Caco-2 (cell line): ENCODE data around the gene CDK9. TPM values are rescaled to one million over a fixed set of nuclear protein-coding genes. Genes with fewer than 3 reads are reported as not detected.
"Not testable (repeated sequence)": the region's sequence is repeated elsewhere in the genome, so short reads cannot be mapped to it uniquely, and the experiment has no call there.

Experiments
- BruUV-seq: library from RNA; stranded (reverse); fragments of 400-500 nt; replicated peaks from 2 replicates; lab custom pipeline; 2021; lab: Mats Ljungman, UMichigan
- CTCF ChIA-PET: fragments of 300-600 bp; sonication (Branson Sonifier 250); formaldehyde crosslinking; loops from one replicate; lab custom pipeline; 2022; ENCODE audit warnings: antibody characterized with exemption; lab: Charles Lee
- POLR2A ChIA-PET: fragments of 300-600 bp; sonication (Branson Sonifier 250); formaldehyde crosslinking; loops from one replicate; lab custom pipeline; 2022; ENCODE audit warnings: antibody characterized with exemption; lab: Charles Lee
- DNase-seq, 2 experiments: peaks; one replicate each; pipeline versions ENCODE4 v3.0.0 to v3.0.0-alpha.2; 2020 to 2022
- H3K27me3 ChIP-seq: replicated peaks from 2 replicates; pipeline ENCODE4 v1.6.0; 2011; ENCODE audit warnings: low read length; ENCODE audit not compliant: control insufficient read depth, insufficient read depth
- H3K36me3 ChIP-seq: 2 replicates; pipeline ENCODE4 v1.5.1; 2011; ENCODE audit warnings: low read length; ENCODE audit not compliant: control insufficient read depth, insufficient read depth
- H3K4me1 ChIP-seq: fragments of 250-450 bp; sonication (Bioruptor Pico); 2 replicates; pipeline ENCODE4 v1.5.1; 2020; ENCODE audit warnings: mild to moderate bottlenecking
- H3K4me3 ChIP-seq: 2 replicates; pipeline ENCODE4 v1.5.1; 2011; ENCODE audit warnings: low read depth, mild to moderate bottlenecking, control low read depth, low read length
- H3K9me3 ChIP-seq: fragments of 250-450 bp; sonication (Bioruptor Pico); 2 replicates; pipeline ENCODE4 v1.5.1; 2020; ENCODE audit warnings: mild to moderate bottlenecking, moderate library complexity
- H3K27ac Mint-ChIP-seq: one replicate; pipeline ENCODE4 v1.8.0; 2022; ENCODE audit warnings: mixed read lengths; ENCODE audit not compliant: unreplicated experiment
- H3K27me3 Mint-ChIP-seq: one replicate; pipeline ENCODE4 v1.8.0; 2022; ENCODE audit warnings: mixed read lengths; ENCODE audit not compliant: insufficient read depth, unreplicated experiment
- H3K36me3 Mint-ChIP-seq: one replicate; pipeline ENCODE4 v1.8.0; 2022; ENCODE audit warnings: mild to moderate bottlenecking, mixed read lengths; ENCODE audit not compliant: insufficient read depth, unreplicated experiment
- H3K4me1 Mint-ChIP-seq: one replicate; pipeline ENCODE4 v1.8.0; 2022; ENCODE audit warnings: low read depth, mixed read lengths; ENCODE audit not compliant: unreplicated experiment
- H3K4me3 Mint-ChIP-seq: one replicate; pipeline ENCODE4 v1.8.0; 2022; ENCODE audit warnings: mild to moderate bottlenecking, moderate library complexity, mixed read lengths; ENCODE audit not compliant: unreplicated experiment
- H3K9me3 Mint-ChIP-seq: one replicate; pipeline ENCODE4 v1.8.0; 2022; ENCODE audit warnings: mixed read lengths; ENCODE audit not compliant: unreplicated experiment
- intact Hi-C: fragments of 100-400 bp; cut with micrococcal nuclease; formaldehyde crosslinking; loops from one replicate; pipeline ENCODE4 v1.10.0; 2022; ENCODE audit not compliant: unreplicated experiment
- total RNA-seq: library from RNA; stranded (reverse); gene quantifications from 2 replicates; pipeline ENCODE4 v1.2.3, GENCODE V29; 2022
- TF ChIP-seq, protein P1 (sequence below), 2 experiments: fragments of 200-600 bp in 1 of 2; IDR thresholded peaks; 1 replicate in 1 of 2; 2 replicates in 1 of 2; pipeline versions ENCODE4 v1.5.1 to v1.8.0; 2011 to 2022; ENCODE audit warnings: antibody characterized with exemption in 1 of 2, control low read depth in 1 of 2, inconsistent platforms in 1 of 2, low read depth in 1 of 2, low read length in 1 of 2, mild to moderate bottlenecking in 1 of 2, moderate library complexity in 1 of 2; ENCODE audit not compliant: insufficient read depth in 1 of 2, severe bottlenecking in 1 of 2, unreplicated experiment in 1 of 2

CDK9 gene
- total RNA-seq, 1 experiment from 2014 or later, result 48.2 TPM

DNA sequence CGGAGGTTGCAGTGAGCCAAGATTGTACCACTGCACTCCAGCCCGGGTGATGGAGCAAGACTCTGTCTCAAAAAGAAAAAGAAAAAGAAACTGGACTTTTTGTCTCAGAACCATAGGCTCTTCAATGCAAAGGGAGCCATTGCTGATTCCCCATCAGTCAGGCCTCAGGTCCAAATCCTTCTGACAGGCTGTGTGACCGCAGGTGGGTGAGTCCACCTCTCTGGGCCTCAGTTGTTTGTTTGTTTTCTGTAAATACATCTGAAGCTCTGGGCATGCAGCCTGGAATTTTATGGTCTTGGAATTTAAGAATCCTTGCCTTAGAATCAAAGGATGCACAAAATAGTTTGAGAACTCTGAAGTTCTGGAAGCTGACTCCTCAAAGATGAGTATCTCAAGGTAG, 29.6 kb upstream of the CDK9 start:
- Mint-ChIP-seq H3K27me3 (peaks cover 18% of the 10 kb centered on the region), H3K27ac (no peak overlapping the region), H3K4me1 (no peaks in the 10 kb centered on the region), H3K4me3 (no peak overlapping the region), H3K9me3 (no peaks in the 10 kb centered on the region), H3K36me3 (peaks cover 5% of the 10 kb centered on the region)
- ChIA-PET CTCF (interaction anchor here (0.5 kb wide), 1 partner anchor 19 kb away, joined by 4 read pairs; no protein-coding TSS in a partner anchor), POLR2A (interaction anchor here (0.7 kb wide), 1 partner anchor 15 kb away, joined by 5 read pairs; no protein-coding TSS in a partner anchor)
- Histone ChIP-seq H3K9me3 (no peaks in the 10 kb centered on the region), H3K27me3 (peaks cover 2% of the 10 kb centered on the region), H3K4me3 (no peak overlapping the region), H3K36me3 (no peaks in the 10 kb centered on the region), H3K4me1 (0 out of 2 replicates have a peak, but pooled peaks cover 3% of the 10 kb centered on the region)
- BruUV-seq, result no TSS peak
- intact Hi-C loops, result no loop called here
- no peak for DNase-seq
- TF ChIP-seq, protein P1, sequence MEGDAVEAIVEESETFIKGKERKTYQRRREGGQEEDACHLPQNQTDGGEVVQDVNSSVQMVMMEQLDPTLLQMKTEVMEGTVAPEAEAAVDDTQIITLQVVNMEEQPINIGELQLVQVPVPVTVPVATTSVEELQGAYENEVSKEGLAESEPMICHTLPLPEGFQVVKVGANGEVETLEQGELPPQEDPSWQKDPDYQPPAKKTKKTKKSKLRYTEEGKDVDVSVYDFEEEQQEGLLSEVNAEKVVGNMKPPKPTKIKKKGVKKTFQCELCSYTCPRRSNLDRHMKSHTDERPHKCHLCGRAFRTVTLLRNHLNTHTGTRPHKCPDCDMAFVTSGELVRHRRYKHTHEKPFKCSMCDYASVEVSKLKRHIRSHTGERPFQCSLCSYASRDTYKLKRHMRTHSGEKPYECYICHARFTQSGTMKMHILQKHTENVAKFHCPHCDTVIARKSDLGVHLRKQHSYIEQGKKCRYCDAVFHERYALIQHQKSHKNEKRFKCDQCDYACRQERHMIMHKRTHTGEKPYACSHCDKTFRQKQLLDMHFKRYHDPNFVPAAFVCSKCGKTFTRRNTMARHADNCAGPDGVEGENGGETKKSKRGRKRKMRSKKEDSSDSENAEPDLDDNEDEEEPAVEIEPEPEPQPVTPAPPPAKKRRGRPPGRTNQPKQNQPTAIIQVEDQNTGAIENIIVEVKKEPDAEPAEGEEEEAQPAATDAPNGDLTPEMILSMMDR (IDR thresholded peaks at IDR 0.05; ENCODE audit: insufficient read depth in 1 of 2, low read depth in 1 of 2, low read length in 1 of 2, severe bottlenecking in 1 of 2, unreplicated experiment in 1 of 2), result no peak

DNA sequence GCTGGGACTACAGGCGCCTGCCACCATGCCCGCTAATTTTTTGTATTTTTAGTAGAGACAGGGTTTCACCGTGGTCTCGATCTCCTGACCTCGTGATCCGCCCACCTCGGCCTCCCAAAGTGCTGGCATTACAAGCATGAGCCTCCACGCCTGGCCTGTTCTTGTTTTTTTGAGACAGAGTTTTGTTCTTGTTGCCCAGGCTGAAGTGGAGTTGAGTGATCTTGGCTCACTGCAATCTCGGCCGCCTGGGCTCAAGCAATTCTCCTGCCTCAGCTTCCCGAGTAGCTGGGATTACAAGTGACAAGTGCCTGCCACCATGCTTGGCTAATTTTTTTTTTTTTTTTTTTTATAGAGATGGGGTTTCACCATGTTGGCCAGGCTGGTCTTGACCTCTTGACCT, 29.1 kb upstream of the CDK9 start:
- H3K4me1 Mint-ChIP-seq, H3K9me3 ChIP-seq, H3K36me3 Mint-ChIP-seq, H3K36me3 ChIP-seq, H3K4me3 ChIP-seq, H3K27ac Mint-ChIP-seq, DNase-seq, H3K4me1 ChIP-seq, BruUV-seq, POLR2A ChIA-PET, intact Hi-C loops, H3K9me3 Mint-ChIP-seq, H3K27me3 ChIP-seq, H3K4me3 Mint-ChIP-seq: not testable (repeated sequence)
- CTCF ChIA-PET, result interaction anchor here (0.5 to 0.6 kb wide), 2 partner anchors 19 to 113 kb away, joined by 4 read pairs; no protein-coding TSS in a partner anchor
- H3K27me3 Mint-ChIP-seq, result peaks cover 14% of the 10 kb centered on the region

DNA sequence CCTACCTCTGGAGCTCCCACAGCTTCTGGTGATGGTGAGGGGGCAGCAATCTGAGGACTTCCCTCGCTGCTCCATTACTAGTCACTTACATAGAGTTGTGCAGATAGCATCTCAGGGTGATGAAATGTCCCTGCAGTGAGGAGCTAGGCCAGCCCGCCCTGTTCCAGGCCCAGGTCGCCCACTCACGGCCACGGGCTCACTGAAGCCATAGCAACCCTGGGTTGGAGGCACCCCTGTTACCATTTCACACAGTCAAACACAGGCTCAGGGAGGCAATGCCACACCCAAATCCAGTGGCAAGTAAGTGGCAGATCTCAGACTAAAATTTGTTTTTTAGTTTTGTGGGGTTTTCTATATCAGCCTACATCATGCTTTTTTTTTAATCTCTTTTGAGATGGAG, 27.0 kb upstream of the CDK9 start:
- TF ChIP-seq, protein P1 (IDR thresholded peaks at IDR 0.05; ENCODE audit: insufficient read depth in 1 of 2, low read depth in 1 of 2, low read length in 1 of 2, severe bottlenecking in 1 of 2, unreplicated experiment in 1 of 2), result no peak
- Histone ChIP-seq H3K27me3 (peaks cover 2% of the 10 kb centered on the region), H3K36me3 (no peaks in the 10 kb centered on the region), H3K4me3 (no peak overlapping the region), H3K9me3 (no peaks in the 10 kb centered on the region), H3K4me1 (0 out of 2 replicates have a peak, but pooled peaks cover 3% of the 10 kb centered on the region)
- POLR2A ChIA-PET, result no interaction called here
- H3K27me3 Mint-ChIP-seq, result peaks cover 16% of the 10 kb centered on the region
- no peak overlapping the region for H3K4me3 Mint-ChIP-seq
- no peaks in the 10 kb centered on the region for H3K4me1 Mint-ChIP-seq
- no peaks in the 10 kb centered on the region for H3K9me3 Mint-ChIP-seq
- H3K27ac Mint-ChIP-seq, result no peak overlapping the region
- peaks cover 5% of the 10 kb centered on the region for H3K36me3 Mint-ChIP-seq
- CTCF ChIA-PET, result no interaction called here
- intact Hi-C loops, result no loop called here
- DNase-seq, result no peak
- BruUV-seq, result no TSS peak
